Measurements from ENCODE around the gene DOCK1.

- TF ChIP-seq CTCF (IDR thresholded peaks at IDR 0.05) (no peak), POLR2A (IDR thresholded peaks at IDR 0.05) (no peak), POLR2AphosphoS5 (IDR thresholded peaks at IDR 0.05) (no peak), EP300 (IDR thresholded peaks at IDR 0.05) (no peak)
Measured at GRCh38 chr10:126877390-126877789, 27.8 kb upstream of the DOCK1 start.
